GM12875 (cell line): Measurements from ENCODE around the gene PC.
"Not testable (repeated sequence)": the region's sequence is repeated elsewhere in the genome, so short reads cannot be mapped to it uniquely, and the experiment has no call there.

Experiments used
- H3K4me3 ChIP-seq: one replicate; pipeline ENCODE4 v1.5.1; 2011; ENCODE audit warnings: low read depth, low read length, control low read depth
- TF ChIP-seq, protein P1 (sequence below): IDR thresholded peaks from 2 replicates; pipeline ENCODE4 v1.5.1; 2011; ENCODE audit warnings: low read depth, mild to moderate bottlenecking, control low read depth, inconsistent platforms, low read length, moderate library complexity, borderline replicate concordance; ENCODE audit not compliant: insufficient read depth

PC gene

DNA sequence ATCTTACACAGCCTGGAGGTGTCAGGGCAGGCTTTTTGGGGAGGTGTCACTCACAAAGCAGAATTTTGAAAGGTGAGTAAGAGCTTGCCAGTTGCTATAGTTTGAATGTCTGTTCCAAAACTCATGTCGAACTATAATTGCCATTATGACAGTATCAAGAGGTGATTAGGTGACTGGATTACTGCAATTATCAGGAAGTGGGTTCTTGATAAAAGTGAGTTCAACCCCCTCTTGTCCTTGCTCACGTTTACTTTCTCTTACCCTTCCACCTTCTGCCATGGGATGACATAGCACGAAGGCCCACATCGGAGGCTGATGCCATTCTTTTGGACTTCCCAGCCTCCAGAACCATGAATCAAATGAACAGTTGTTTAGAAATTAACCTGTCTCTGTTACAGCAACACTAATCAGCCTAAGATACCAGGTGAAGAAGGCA is 12.2 kb upstream of the PC start:
- TF ChIP-seq, protein P1, sequence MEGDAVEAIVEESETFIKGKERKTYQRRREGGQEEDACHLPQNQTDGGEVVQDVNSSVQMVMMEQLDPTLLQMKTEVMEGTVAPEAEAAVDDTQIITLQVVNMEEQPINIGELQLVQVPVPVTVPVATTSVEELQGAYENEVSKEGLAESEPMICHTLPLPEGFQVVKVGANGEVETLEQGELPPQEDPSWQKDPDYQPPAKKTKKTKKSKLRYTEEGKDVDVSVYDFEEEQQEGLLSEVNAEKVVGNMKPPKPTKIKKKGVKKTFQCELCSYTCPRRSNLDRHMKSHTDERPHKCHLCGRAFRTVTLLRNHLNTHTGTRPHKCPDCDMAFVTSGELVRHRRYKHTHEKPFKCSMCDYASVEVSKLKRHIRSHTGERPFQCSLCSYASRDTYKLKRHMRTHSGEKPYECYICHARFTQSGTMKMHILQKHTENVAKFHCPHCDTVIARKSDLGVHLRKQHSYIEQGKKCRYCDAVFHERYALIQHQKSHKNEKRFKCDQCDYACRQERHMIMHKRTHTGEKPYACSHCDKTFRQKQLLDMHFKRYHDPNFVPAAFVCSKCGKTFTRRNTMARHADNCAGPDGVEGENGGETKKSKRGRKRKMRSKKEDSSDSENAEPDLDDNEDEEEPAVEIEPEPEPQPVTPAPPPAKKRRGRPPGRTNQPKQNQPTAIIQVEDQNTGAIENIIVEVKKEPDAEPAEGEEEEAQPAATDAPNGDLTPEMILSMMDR: no peak

DNA sequence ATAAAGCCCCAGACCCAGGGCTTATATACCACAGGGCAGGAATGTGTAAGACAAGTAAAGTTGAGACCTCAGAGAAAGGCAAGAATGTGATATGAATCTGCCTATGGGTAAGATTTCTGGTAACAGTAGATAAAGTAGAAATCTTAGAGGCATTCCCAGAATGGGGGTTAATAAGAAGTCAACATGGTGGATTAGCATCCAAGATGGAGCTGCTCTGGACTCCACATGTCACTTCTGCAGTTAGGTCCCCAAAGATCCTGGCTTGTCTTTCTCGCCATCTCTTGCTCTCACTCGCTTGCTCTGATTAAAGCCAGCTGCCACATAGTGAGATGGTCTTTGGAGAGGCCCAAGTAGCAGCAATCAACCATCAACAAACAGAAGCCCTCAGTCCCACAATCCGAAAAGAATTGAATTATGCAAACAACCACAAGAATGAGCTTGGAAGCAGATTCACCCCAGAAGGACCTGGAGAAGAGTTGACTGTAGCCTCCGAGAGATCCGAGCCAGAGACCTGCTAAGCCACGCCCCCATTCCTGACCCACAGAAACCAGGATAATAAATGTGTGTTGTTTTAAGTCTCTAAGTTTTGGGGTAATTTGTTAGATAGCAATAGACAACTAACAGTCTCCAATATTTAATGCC is 11.5 kb upstream of the PC start:
- TF ChIP-seq, protein P1: no peak

More for the DNA sequence above, 12.2 kb upstream of the PC start:
- no peak overlapping the region for H3K4me3 ChIP-seq

DNA sequence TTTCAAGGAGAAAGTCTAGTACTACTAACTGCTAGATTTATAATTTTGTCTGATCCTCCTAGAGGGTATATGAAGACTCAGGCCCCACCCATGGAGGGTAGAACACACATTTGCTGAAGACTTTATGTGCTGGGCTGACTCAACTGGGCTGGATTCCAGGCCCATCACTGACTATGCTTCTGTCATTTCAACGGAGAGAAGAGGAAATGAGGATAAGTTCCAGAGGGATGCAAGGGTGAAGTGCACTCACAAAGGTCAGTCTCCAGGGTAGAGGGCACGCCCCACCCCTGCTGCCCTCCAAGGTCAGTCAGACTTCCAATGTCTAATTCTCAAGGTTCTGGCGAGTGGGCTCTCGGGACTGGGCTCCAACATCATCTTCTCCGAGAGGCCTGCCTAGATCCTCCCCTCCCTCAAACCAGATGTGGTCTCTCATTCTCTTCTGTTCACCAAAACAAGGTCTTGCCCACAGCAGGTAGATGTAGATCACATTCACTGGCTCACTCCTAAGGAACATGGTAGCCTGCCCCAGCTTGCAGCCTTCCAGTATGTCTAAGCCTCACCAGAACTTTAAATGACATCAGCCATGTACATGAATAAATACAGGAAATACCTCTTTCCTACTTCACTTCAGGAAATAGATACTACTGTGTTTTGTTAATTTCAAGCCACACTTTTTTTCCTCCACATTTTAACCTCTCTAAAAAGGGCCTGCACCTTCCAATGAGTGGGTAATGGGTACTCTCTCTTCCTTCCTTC is 9.7 kb upstream of the PC start:
- no peak overlapping the region for H3K4me3 ChIP-seq
- TF ChIP-seq, protein P1: no peak

More for the DNA sequence above, 11.5 kb upstream of the PC start:
- no peak overlapping the region for H3K4me3 ChIP-seq

DNA sequence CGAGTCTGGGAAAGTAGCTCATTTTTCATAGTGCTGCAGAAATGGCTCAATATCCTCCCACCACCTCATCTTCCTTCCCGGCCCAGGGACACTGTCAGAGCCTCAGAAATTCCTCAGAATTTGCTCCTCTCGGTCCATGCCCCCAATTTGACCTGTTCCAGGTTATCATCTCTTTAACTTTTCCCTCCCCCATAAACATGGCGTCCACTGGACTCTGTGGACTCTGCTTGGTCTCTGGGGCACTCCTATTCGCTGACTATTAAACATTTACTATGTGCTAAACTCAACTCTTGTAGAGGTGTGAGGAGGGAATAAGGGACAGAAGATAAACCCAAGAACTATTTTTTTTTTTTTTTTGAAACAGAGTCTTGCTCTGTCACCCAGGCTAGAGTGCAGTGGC is 8.2 kb upstream of the PC start:
- TF ChIP-seq, protein P1: no peak
- no peak overlapping the region for H3K4me3 ChIP-seq

DNA sequence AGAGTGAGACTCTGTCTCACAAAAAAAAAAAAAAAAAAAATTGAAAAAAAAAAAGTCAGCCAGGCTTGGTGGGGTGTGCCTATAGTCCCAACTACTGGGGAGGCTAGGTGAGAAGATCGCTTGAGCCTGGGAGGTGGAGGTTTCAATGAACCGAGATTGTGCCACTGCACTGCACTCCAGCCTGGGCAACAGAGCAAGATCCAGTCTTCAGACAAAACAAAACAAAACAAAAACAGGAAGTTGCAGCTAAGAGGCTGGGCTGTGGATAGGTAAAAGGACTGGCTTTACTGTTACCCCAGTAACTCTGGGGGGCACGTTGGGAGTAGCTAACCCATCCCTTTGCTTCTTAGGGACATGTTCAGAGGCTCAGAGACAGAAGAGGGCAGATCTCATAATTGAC is 6.3 kb upstream of the PC start:
- TF ChIP-seq, protein P1: no peak
- H3K4me3 ChIP-seq: no peak overlapping the region

DNA sequence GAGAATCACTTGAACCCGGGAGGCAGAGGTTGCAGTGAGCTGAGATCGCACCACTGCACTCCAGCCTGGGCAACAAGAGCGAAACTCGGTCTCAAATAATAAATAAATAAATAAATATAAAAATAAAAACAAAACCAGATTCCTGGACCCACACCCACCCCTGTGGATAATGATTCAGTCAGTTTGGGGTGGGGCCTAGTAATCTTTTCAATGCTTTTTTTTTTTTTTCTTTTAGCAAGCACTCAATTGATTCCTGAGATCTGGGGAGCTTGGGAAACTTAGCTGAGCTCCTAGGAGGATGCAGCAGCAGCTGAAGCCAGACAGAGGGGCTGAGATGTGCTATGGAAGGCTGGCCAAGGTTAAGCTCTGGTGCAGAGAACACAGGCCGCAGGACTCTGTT is 4.6 kb upstream of the PC start:
- TF ChIP-seq, protein P1: no peak
- H3K4me3 ChIP-seq: no peak overlapping the region

DNA sequence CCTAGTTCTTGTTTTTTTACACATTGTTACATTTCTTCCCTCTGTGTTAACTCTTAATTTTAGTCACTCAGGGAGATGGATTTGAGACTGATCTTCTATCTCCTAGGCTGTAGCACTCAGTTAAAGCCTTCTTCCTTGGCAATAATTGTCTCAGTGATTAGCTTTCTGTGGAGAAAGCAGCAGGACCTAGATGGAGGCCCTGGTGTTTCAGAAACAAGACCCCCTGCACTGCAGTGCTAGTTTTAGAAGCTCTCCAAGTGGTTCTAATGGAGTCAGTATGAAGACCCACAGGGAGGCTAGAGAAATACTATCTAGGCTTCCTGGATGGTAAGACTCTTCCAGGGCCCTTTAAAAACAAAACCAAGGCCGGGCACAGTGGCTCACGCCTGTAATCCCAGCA is 4.1 kb upstream of the PC start:
- TF ChIP-seq, protein P1: no peak
- H3K4me3 ChIP-seq: no peak overlapping the region

DNA sequence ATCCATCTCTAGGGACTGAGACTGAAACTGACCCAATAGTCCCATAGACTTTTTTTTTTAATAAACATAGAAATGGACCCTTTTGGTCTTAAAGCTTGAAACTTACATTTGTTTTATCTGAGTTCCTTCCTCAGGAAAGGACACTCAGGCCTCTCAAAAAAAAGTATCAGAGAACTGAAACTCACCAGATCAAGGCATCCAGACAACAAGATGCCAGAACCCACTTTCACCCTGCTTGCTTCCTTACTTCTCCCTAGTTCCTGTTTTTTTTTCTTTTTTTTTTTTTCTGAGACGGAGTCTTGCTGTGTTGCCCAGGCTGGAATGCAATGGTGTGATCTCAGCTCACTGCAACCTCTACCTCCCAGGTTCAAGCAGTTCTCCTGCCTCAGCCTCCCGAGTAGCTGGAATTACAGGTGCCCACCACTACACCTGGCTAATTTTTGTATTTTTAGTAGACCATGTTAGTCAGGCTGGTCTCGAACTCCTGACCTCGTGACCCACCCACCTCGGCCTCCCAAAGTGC is 3.6 kb upstream of the PC start:
- not testable (repeated sequence) for H3K4me3 ChIP-seq
